Caco-2 (cell line): ENCODE measurements around the gene GPRIN1. TPM values are rescaled to one million over a fixed set of nuclear protein-coding genes. Genes with fewer than 3 reads are reported as not detected.

Source experiments
- BruUV-seq: library from RNA; stranded (reverse); fragments of 400-500 nt; replicated peaks from 2 replicates; lab custom pipeline; 2021; lab: Mats Ljungman, UMichigan
- CTCF ChIA-PET: fragments of 300-600 bp; sonication (Branson Sonifier 250); formaldehyde crosslinking; loops from one replicate; lab custom pipeline; 2022; ENCODE audit warnings: antibody characterized with exemption; lab: Charles Lee
- POLR2A ChIA-PET: fragments of 300-600 bp; sonication (Branson Sonifier 250); formaldehyde crosslinking; loops from one replicate; lab custom pipeline; 2022; ENCODE audit warnings: antibody characterized with exemption; lab: Charles Lee
- DNase-seq, 2 experiments: peaks; one replicate each; pipeline versions ENCODE4 v3.0.0 to v3.0.0-alpha.2; 2020 to 2022
- H3K27me3 ChIP-seq: replicated peaks from 2 replicates; pipeline ENCODE4 v1.6.0; 2011; ENCODE audit warnings: low read length; ENCODE audit not compliant: control insufficient read depth, insufficient read depth
- H3K36me3 ChIP-seq: 2 replicates; pipeline ENCODE4 v1.5.1; 2011; ENCODE audit warnings: low read length; ENCODE audit not compliant: control insufficient read depth, insufficient read depth
- H3K4me1 ChIP-seq: fragments of 250-450 bp; sonication (Bioruptor Pico); 2 replicates; pipeline ENCODE4 v1.5.1; 2020; ENCODE audit warnings: mild to moderate bottlenecking
- H3K4me3 ChIP-seq: 2 replicates; pipeline ENCODE4 v1.5.1; 2011; ENCODE audit warnings: low read depth, mild to moderate bottlenecking, control low read depth, low read length
- H3K9me3 ChIP-seq: fragments of 250-450 bp; sonication (Bioruptor Pico); 2 replicates; pipeline ENCODE4 v1.5.1; 2020; ENCODE audit warnings: mild to moderate bottlenecking, moderate library complexity
- H3K27ac Mint-ChIP-seq: one replicate; pipeline ENCODE4 v1.8.0; 2022; ENCODE audit warnings: mixed read lengths; ENCODE audit not compliant: unreplicated experiment
- H3K27me3 Mint-ChIP-seq: one replicate; pipeline ENCODE4 v1.8.0; 2022; ENCODE audit warnings: mixed read lengths; ENCODE audit not compliant: insufficient read depth, unreplicated experiment
- H3K36me3 Mint-ChIP-seq: one replicate; pipeline ENCODE4 v1.8.0; 2022; ENCODE audit warnings: mild to moderate bottlenecking, mixed read lengths; ENCODE audit not compliant: insufficient read depth, unreplicated experiment
- H3K4me1 Mint-ChIP-seq: one replicate; pipeline ENCODE4 v1.8.0; 2022; ENCODE audit warnings: low read depth, mixed read lengths; ENCODE audit not compliant: unreplicated experiment
- H3K4me3 Mint-ChIP-seq: one replicate; pipeline ENCODE4 v1.8.0; 2022; ENCODE audit warnings: mild to moderate bottlenecking, moderate library complexity, mixed read lengths; ENCODE audit not compliant: unreplicated experiment
- H3K9me3 Mint-ChIP-seq: one replicate; pipeline ENCODE4 v1.8.0; 2022; ENCODE audit warnings: mixed read lengths; ENCODE audit not compliant: unreplicated experiment
- intact Hi-C: fragments of 100-400 bp; cut with micrococcal nuclease; formaldehyde crosslinking; loops from one replicate; pipeline ENCODE4 v1.10.0; 2022; ENCODE audit not compliant: unreplicated experiment
- total RNA-seq: library from RNA; stranded (reverse); gene quantifications from 2 replicates; pipeline ENCODE4 v1.2.3, GENCODE V29; 2022
- TF ChIP-seq, protein P1 (sequence below), 2 experiments: fragments of 200-600 bp in 1 of 2; IDR thresholded peaks; 1 replicate in 1 of 2; 2 replicates in 1 of 2; pipeline versions ENCODE4 v1.5.1 to v1.8.0; 2011 to 2022; ENCODE audit warnings: antibody characterized with exemption in 1 of 2, control low read depth in 1 of 2, inconsistent platforms in 1 of 2, low read depth in 1 of 2, low read length in 1 of 2, mild to moderate bottlenecking in 1 of 2, moderate library complexity in 1 of 2; ENCODE audit not compliant: insufficient read depth in 1 of 2, severe bottlenecking in 1 of 2, unreplicated experiment in 1 of 2

The GPRIN1 gene
- total RNA-seq, 1 experiment from 2014 or later: 3.9 TPM

DNA sequence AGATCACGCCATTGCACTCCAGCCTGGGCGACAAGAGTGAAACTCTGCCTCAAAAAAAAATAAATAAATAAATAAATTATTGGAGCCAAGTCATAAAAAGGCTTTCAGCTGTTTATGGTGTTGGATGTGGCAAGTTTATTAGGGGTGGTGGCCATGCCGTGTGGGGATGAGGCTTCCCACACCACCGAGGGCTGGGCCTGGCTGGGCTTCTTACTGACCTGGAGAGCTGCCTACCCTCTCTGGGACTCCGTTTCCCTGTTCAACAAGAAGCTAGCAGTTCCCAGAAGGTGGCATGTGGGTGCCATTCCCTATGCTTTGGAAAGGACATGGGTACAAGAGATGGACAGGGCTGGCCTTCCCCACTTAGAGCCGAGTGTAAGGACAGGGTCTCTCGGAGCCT lies 22.6 kb downstream of the GPRIN1 start:
- Histone ChIP-seq H3K36me3 (no peaks in the 10 kb centered on the region), H3K27me3 (no peaks in the 10 kb centered on the region), H3K9me3 (peaks cover 25% of the 10 kb centered on the region), H3K4me3 (no peak overlapping the region), H3K4me1 (no peaks in the 10 kb centered on the region)
- Mint-ChIP-seq H3K4me1 (no peaks in the 10 kb centered on the region), H3K9me3 (peaks cover 13% of the 10 kb centered on the region), H3K4me3 (no peak overlapping the region), H3K27me3 (peaks cover 3% of the 10 kb centered on the region), H3K27ac (no peak overlapping the region), H3K36me3 (no peaks in the 10 kb centered on the region)
- ChIA-PET POLR2A (no interaction called here), CTCF (no interaction called here)
- intact Hi-C loops: no loop called here
- TF ChIP-seq, protein P1, sequence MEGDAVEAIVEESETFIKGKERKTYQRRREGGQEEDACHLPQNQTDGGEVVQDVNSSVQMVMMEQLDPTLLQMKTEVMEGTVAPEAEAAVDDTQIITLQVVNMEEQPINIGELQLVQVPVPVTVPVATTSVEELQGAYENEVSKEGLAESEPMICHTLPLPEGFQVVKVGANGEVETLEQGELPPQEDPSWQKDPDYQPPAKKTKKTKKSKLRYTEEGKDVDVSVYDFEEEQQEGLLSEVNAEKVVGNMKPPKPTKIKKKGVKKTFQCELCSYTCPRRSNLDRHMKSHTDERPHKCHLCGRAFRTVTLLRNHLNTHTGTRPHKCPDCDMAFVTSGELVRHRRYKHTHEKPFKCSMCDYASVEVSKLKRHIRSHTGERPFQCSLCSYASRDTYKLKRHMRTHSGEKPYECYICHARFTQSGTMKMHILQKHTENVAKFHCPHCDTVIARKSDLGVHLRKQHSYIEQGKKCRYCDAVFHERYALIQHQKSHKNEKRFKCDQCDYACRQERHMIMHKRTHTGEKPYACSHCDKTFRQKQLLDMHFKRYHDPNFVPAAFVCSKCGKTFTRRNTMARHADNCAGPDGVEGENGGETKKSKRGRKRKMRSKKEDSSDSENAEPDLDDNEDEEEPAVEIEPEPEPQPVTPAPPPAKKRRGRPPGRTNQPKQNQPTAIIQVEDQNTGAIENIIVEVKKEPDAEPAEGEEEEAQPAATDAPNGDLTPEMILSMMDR (IDR thresholded peaks at IDR 0.05; ENCODE audit: insufficient read depth in 1 of 2, low read depth in 1 of 2, low read length in 1 of 2, severe bottlenecking in 1 of 2, unreplicated experiment in 1 of 2): no peak
- BruUV-seq: no TSS peak
- DNase-seq: no peak

DNA sequence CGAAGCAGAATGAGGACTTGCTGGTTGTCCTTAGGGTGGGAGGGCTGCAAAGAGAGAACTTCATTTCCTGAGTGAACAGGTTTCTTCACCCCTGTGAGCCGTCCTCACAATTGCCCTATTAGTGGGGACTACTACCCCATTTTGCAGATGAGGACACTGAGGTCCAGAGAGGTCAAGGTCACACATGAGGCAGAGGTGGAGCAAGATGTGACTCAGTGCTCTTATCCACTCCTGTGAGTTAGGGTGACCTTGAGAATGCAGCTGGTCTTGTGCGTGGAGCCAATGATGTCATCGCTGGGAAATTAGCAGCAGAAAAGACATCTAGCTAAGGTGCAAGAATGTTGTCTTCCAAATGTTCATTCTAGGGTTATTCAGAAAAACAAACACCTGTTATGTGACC lies 26.9 kb downstream of the GPRIN1 start:
- CTCF ChIA-PET: no interaction called here
- BruUV-seq: no TSS peak
- Mint-ChIP-seq H3K4me3 (no peak overlapping the region), H3K9me3 (peaks cover 5% of the 10 kb centered on the region), H3K4me1 (peaks cover 4% of the 10 kb centered on the region), H3K36me3 (no peaks in the 10 kb centered on the region), H3K27ac (no peak overlapping the region), H3K27me3 (peaks cover 6% of the 10 kb centered on the region)
- Histone ChIP-seq H3K4me3 (no peak overlapping the region), H3K36me3 (no peaks in the 10 kb centered on the region), H3K9me3 (peaks cover 18% of the 10 kb centered on the region), H3K27me3 (no peaks in the 10 kb centered on the region), H3K4me1 (no peaks in the 10 kb centered on the region)
- intact Hi-C loops: no loop called here
- DNase-seq: no peak
- POLR2A ChIA-PET: no interaction called here
- TF ChIP-seq, protein P1 (IDR thresholded peaks at IDR 0.05; ENCODE audit: insufficient read depth in 1 of 2, low read depth in 1 of 2, low read length in 1 of 2, severe bottlenecking in 1 of 2, unreplicated experiment in 1 of 2): no peak

DNA sequence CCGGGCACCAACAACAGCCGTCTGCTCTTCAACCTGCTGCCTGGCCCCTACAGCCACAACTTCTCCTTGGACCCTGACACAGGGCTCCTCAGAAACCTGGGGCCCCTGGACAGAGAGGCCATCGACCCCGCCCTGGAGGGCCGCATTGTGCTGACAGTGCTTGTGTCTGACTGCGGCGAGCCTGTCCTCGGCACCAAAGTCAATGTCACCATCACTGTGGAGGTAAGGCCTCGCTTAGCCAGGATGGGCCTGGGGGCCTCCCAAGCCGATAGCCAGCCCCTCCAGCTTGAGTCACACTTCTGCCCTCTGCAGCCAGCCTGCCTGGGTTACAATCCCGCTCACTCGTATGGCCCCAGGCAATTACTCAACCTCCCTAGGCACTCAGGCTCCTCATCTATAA lies 28.6 kb downstream of the GPRIN1 start:
- Mint-ChIP-seq H3K4me1 (peaks cover 6% of the 10 kb centered on the region), H3K4me3 (no peak overlapping the region), H3K9me3 (no peaks in the 10 kb centered on the region), H3K36me3 (no peaks in the 10 kb centered on the region), H3K27ac (no peak overlapping the region), H3K27me3 (peaks cover 6% of the 10 kb centered on the region)
- ChIA-PET POLR2A (no interaction called here), CTCF (no interaction called here)
- peaks cover 18% of the 10 kb centered on the region for H3K9me3 ChIP-seq
- H3K36me3 ChIP-seq: no peaks in the 10 kb centered on the region
- H3K4me3 ChIP-seq: no peak overlapping the region
- DNase-seq: no peak
- no peaks in the 10 kb centered on the region for H3K27me3 ChIP-seq
- TF ChIP-seq, protein P1 (IDR thresholded peaks at IDR 0.05; ENCODE audit: insufficient read depth in 1 of 2, low read depth in 1 of 2, low read length in 1 of 2, severe bottlenecking in 1 of 2, unreplicated experiment in 1 of 2): no peak
- intact Hi-C loops: no loop called here
- no peaks in the 10 kb centered on the region for H3K4me1 ChIP-seq
- BruUV-seq: no TSS peak
